Keratinocyte (primary cell): ENCODE data around the gene DGKZ.

Experiments
- EZH2 ChIP-seq: IDR thresholded peaks from one replicate; pipeline ENCODE4 v1.6.1; 2012; ENCODE audit warnings: inconsistent platforms, mild to moderate bottlenecking, low read length, moderate library complexity
- TF ChIP-seq, protein P1 (sequence below), 3 experiments: IDR thresholded peaks in 1 of 3; conservative IDR thresholded peaks in 1 of 3; optimal IDR thresholded peaks in 1 of 3; 2 replicates in 2 of 3; 3 replicates in 1 of 3; pipeline versions ENCODE3 to v1.5.1; 2011; ENCODE audit warnings: low read length in 3 of 3, mild to moderate bottlenecking in 3 of 3, moderate library complexity in 2 of 3, control low read depth in 1 of 3, inconsistent platforms in 1 of 3; ENCODE audit not compliant: insufficient read depth in 2 of 3; ENCODE audit errors: extremely low read depth in 1 of 3

DNA sequence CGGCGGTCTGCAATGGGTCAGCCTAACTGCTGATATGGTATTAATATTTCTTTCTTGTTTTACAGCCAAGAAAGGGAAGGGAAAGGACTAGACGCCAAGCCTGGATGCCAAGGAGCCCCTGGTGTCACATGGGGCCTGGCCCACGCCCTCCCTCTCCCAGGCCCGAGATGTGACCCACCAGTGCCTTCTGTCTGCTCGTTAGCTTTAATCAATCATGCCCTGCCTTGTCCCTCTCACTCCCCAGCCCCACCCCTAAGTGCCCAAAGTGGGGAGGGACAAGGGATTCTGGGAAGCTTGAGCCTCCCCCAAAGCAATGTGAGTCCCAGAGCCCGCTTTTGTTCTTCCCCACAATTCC lies 36.1 kb downstream of the DGKZ start:
- TF ChIP-seq, protein P1, sequence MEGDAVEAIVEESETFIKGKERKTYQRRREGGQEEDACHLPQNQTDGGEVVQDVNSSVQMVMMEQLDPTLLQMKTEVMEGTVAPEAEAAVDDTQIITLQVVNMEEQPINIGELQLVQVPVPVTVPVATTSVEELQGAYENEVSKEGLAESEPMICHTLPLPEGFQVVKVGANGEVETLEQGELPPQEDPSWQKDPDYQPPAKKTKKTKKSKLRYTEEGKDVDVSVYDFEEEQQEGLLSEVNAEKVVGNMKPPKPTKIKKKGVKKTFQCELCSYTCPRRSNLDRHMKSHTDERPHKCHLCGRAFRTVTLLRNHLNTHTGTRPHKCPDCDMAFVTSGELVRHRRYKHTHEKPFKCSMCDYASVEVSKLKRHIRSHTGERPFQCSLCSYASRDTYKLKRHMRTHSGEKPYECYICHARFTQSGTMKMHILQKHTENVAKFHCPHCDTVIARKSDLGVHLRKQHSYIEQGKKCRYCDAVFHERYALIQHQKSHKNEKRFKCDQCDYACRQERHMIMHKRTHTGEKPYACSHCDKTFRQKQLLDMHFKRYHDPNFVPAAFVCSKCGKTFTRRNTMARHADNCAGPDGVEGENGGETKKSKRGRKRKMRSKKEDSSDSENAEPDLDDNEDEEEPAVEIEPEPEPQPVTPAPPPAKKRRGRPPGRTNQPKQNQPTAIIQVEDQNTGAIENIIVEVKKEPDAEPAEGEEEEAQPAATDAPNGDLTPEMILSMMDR (optimal IDR thresholded peaks at IDR 0.05 in 1 of 3, IDR thresholded peaks at IDR 0.05 in 1 of 3, conservative IDR thresholded peaks at IDR 0.05 in 1 of 3; ENCODE audit: extremely low read depth in 1 of 3, insufficient read depth in 2 of 3, low read length in 3 of 3) = no peak
- no peak for TF ChIP-seq EZH2
